SJSA1 (cell line): ENCODE data around the gene RD3L. TPM values are rescaled to one million over a fixed set of nuclear protein-coding genes. Genes with fewer than 3 reads are reported as not detected.

ENCODE experiments used
- DNase-seq, 2 experiments: peaks; one replicate each; pipeline ENCODE4 v3.0.0-alpha.2; 2015 to 2020; ENCODE audit warnings: low spot score in 2 of 2, low read depth in 1 of 2
- H3K27ac ChIP-seq: fragments of 250-450 bp; sonication (Bioruptor Pico); 2 replicates; pipeline ENCODE4 v1.5.1; 2020; ENCODE audit warnings: mild to moderate bottlenecking, moderate library complexity
- H3K27me3 ChIP-seq: fragments of 250-450 bp; sonication (Bioruptor Pico); replicated peaks from 2 replicates; pipeline ENCODE4 v1.5.1; 2020; ENCODE audit warnings: mild to moderate bottlenecking, moderate library complexity
- H3K36me3 ChIP-seq: fragments of 250-450 bp; sonication (Bioruptor Pico); 2 replicates; pipeline ENCODE4 v1.5.1; 2020; ENCODE audit warnings: mild to moderate bottlenecking
- H3K4me1 ChIP-seq: fragments of 250-450 bp; sonication (Bioruptor Pico); replicated peaks from 2 replicates; pipeline ENCODE4 v1.6.1; 2021; ENCODE audit warnings: mild to moderate bottlenecking
- H3K4me3 ChIP-seq: fragments of 250-450 bp; sonication (Bioruptor Pico); 2 replicates; pipeline ENCODE4 v1.5.1; 2020; ENCODE audit warnings: mild to moderate bottlenecking
- H3K9me3 ChIP-seq: fragments of 250-450 bp; sonication (Bioruptor Pico); replicated peaks from 2 replicates; pipeline ENCODE4 v1.5.1; 2020; ENCODE audit warnings: mild to moderate bottlenecking
- total RNA-seq: library from RNA; depleted of rRNA; stranded (reverse); fragments of >200 nt; shearing (Covaris generic); gene quantifications from 2 replicates; pipeline ENCODE4 v1.2.3, GENCODE V29; 2014; rRNA removed

Gene RD3L
- total RNA-seq, 1 experiment from 2014 or later, result not detected

DNA sequence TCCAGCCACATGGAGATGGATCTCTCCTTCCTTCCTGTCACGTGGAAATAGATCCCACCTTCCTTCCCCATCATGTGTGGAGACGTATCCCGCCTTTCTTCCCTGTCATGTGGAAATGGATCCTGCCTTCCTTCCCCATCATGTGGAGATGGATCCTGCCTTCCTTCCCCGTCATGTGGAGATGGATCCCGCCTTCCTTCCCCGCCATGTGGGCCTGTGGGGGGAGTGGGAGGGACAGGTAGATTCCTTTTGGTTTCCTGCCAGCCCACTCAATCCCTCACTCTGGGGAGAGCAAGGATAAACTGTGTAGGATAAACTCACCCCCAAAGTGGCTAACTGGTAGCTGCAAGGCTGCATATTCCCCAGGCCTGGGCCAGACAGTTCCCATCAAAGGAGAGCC, 45.8 kb downstream of the RD3L start:
- H3K4me3 ChIP-seq, result no peak overlapping the region
- DNase-seq, result no peak
- H3K27me3 ChIP-seq, result no peaks in the 10 kb centered on the region
- no peaks in the 10 kb centered on the region for H3K36me3 ChIP-seq
- H3K27ac ChIP-seq, result no peak overlapping the region
- H3K9me3 ChIP-seq, result no peaks in the 10 kb centered on the region
- no peaks in the 10 kb centered on the region for H3K4me1 ChIP-seq

DNA sequence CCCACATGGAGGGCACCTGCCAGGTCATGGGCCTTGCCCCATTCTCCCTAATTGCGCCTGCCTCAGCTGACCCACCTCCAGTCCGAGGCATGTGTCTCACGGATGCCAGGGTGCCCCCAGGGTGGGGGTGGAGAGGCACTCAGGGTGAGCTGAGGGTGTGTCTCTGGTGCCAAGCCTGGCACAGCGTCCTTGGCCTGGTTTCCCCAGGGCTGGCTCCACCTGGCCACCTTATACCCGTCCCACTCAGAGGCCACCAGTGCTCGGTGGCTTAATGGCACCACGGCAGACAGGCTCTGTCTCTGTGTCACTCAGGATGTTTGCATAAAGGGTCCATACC, 47.6 kb downstream of the RD3L start:
- Histone ChIP-seq H3K4me3 (no peak overlapping the region), H3K36me3 (no peaks in the 10 kb centered on the region), H3K27ac (no peak overlapping the region), H3K4me1 (peaks cover 5% of the 10 kb centered on the region), H3K9me3 (no peaks in the 10 kb centered on the region), H3K27me3 (no peaks in the 10 kb centered on the region)
- DNase-seq, result no peak

DNA sequence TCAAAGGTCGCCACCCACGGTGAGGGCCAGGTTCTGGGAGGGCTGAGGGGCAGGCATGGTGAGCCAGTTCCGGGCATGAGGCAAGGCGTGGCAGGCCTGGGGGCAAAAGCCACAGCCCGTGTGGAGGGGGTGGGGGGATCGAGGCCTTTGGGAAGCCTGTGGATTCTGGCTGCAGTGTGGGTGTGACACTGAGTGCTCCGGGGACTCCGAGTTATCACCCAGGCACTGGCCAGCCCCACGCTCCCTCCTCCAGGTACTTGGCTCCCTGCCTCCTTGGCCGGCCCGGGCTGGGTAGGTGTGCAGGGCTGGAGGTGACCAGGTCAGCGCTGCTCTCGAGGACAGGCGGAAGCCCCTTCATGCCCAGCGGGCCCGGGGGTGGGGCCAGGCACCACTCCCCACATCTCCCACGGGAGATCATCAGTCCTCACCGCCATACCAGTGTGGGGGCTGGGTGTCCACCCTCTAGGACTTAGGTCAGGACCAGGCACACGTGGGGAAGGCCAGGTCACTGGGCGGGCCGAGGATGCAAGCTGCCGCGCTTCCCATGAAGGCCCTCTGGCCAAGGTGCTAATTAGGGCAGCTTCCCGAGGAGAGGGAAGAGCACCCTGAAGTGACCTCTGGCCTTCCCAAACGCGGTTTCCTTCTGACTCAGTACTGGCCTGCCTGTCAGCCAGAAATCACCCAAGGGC, 48.2 kb downstream of the RD3L start:
- Histone ChIP-seq H3K9me3 (no peaks in the 10 kb centered on the region), H3K36me3 (no peaks in the 10 kb centered on the region), H3K27ac (no peak overlapping the region), H3K4me3 (no peak overlapping the region), H3K27me3 (no peaks in the 10 kb centered on the region), H3K4me1 (peaks cover 10% of the 10 kb centered on the region)
- DNase-seq, result no peak

DNA sequence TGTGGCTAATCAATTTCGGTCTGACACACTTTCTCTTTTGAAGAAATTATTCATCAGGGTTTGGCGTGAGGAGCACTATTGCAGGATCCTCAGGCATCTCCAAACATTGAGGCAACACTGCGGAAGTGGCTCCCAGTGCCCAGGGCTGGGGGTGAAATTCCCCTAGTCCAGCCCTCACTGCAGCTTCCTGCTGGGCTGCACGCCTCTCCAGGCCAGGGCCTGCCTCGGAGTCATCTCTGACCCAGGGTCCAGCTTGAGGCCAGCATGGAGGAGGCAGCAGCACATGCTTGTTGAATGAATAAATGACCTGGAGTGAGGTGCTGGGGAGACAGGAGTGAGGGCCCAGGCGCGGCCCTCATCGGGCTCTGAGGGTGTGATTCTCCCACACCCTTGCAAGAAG, 50.1 kb downstream of the RD3L start:
- Histone ChIP-seq H3K27ac (no peak overlapping the region), H3K4me1 (peaks cover 13% of the 10 kb centered on the region), H3K4me3 (no peak overlapping the region), H3K27me3 (no peaks in the 10 kb centered on the region), H3K9me3 (no peaks in the 10 kb centered on the region), H3K36me3 (no peaks in the 10 kb centered on the region)
- no peak for DNase-seq

DNA sequence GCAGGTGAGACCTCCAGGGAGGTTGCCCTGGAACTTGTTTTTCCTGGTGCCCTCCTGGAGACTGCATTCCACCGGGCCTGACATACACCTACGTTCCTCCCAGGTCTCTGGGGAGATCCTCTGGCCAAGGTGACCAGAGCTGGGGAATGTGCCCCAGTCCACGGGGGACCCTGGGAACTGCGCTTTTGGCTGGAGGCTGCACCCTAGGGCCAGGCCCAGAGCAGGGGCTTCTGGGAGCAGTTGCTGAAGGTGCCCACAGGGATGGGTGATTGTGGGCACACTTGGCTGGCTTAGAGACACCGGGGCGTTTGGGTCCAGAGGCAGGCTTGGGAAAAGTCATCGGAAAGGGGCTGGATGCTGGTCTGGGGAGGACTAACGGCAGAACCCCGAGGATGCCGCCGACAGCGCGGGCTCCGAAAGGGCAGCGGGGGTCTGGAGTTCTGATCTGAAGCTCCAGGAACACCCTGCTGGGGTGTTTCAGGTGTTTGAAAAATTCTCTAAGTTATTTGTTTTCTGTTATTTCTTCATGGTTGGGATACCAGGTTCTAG, 50.6 kb downstream of the RD3L start:
- Histone ChIP-seq H3K27me3 (no peaks in the 10 kb centered on the region), H3K36me3 (no peaks in the 10 kb centered on the region), H3K4me3 (no peak overlapping the region), H3K9me3 (no peaks in the 10 kb centered on the region), H3K4me1 (peaks cover 13% of the 10 kb centered on the region), H3K27ac (no peak overlapping the region)
- DNase-seq, result no peak

DNA sequence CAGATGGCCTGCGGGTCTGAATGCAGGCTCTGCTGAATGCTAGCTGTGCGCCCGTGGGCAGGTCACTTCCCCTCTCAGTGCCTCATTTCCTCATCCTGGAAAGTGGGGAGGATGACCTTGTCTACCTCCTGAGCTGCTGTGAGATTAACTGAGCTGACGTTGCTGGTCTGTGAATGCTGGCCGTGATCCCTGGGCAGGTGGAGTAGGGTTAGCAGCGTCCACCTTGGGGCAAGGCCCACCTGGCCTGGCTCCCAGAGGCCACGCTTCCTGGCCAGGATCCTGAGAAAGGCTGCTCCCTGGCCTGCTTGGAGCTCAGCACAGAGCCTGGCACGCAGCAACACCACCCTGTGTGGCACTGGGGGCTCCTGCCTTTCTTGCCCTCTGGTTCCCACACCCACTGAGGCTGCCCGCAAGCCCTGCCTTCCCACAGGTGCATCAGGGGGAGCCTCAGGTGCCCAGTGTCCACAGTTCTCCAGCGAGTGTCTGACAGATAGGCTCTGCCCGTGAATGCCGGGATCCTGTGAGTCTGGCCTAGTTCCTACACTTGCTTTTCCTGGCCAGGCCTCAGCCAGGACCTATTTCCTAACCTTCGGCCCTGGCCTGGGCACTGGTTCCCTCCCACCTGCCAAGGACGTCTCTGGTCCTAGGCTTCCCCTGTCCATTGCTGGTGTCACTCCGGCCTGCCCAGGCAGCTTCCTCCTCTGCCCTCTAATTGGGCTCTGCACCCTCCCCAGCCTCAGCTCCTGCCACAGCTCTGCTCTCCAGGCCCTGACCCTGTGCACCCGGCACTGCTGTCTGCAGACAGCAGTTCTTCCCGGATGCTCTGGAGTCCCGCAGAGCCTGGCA, 51.3 kb downstream of the RD3L start:
- H3K4me1 ChIP-seq, result peaks cover 13% of the 10 kb centered on the region

More for the DNA sequence above, 51.3 kb downstream of the RD3L start:
- H3K9me3 ChIP-seq, result no peaks in the 10 kb centered on the region
- H3K36me3 ChIP-seq, result no peaks in the 10 kb centered on the region
- no peak overlapping the region for H3K27ac ChIP-seq
- DNase-seq, result no peak
- no peaks in the 10 kb centered on the region for H3K27me3 ChIP-seq
- no peak overlapping the region for H3K4me3 ChIP-seq

Other genes with a start within 250 kb of the RD3L start
- gene XRCC3, start 227.1 kb downstream of the RD3L start, total RNA-seq, result 20.1 and 28.4 TPM in 2 replicates
- gene ZFYVE21, start 226.7 kb downstream of the RD3L start, total RNA-seq, result 44.8 and 46.3 TPM in 2 replicates
- gene PPP1R13B, start 95.0 kb downstream of the RD3L start, total RNA-seq, result 1.2 and 3.0 TPM in 2 replicates
- 2.2 and 4.1 TPM in 2 replicates for gene TDRD9, start 14.1 kb downstream of the RD3L start, total RNA-seq
- gene ASPG, start 143.2 kb upstream of the RD3L start, total RNA-seq, result not detected in 2 replicates
- gene KIF26A, start 196.1 kb upstream of the RD3L start, total RNA-seq, result 0.05 TPM in 1 of 2 replicates, not detected in the other